Right atrium auricular region (tissue), 2 donors: Measurements from ENCODE around the gene PRUNE1. TPM values are rescaled to one million over a fixed set of nuclear protein-coding genes. Genes with fewer than 3 reads are reported as not detected.

ENCODE experiments used
- DNase-seq: peaks from one replicate; pipeline ENCODE4 v3.0.0-alpha.2; 2019; ENCODE audit warnings: low spot score
- H3K27ac ChIP-seq, 2 donors: fragments of 200-600 bp; sonication (generic); 1 replicate in 1 of 2; 2 replicates in 1 of 2; pipeline ENCODE4 v1.5.1; 2016 to 2019
- H3K27me3 ChIP-seq, 2 donors: fragments of 200-600 bp; sonication (generic); one replicate each; pipeline versions ENCODE4 v1.5.1 to v1.6.0; 2017 to 2019
- H3K36me3 ChIP-seq: fragments of 200-600 bp; sonication (generic); one replicate; pipeline ENCODE4 v1.5.1; 2016
- H3K4me1 ChIP-seq, 2 donors: fragments of 200-600 bp; sonication (generic); one replicate each; pipeline versions ENCODE4 v1.5.1 to v1.6.0; 2017 to 2019
- H3K4me3 ChIP-seq, 2 donors: fragments of 200-600 bp; sonication (generic); 1 replicate in 1 of 2; 2 replicates in 1 of 2; pipeline ENCODE4 v1.5.1; 2017 to 2019; ENCODE audit warnings: mild to moderate bottlenecking in 1 of 2, moderate library complexity in 1 of 2
- H3K9me3 ChIP-seq, 2 donors: fragments of 200-600 bp; sonication (generic); one replicate each; pipeline ENCODE4 v1.5.1; 2019
- CTCF ChIP-seq, 2 donors: fragments of 200-600 bp; sonication (generic); IDR thresholded peaks; one replicate each; pipeline ENCODE4 v1.5.1; 2019; ENCODE audit warnings: antibody characterized with exemption in 2 of 2
- total RNA-seq, 2 donors: library from RNA; depleted of rRNA; stranded (reverse); fragments of >200 nt; gene quantifications; one replicate each; pipeline ENCODE4 v1.1.0, GENCODE V29; 2016

Gene PRUNE1
- total RNA-seq, 2 donors from 2014 or later, result 52.0 to 68.4 TPM

GRCh38 chr1:151003180-151003579 is 5.1 kb upstream of the PRUNE1 start:
- Histone ChIP-seq H3K36me3 (peaks cover 46% of the 10 kb centered on the region), H3K4me1 (peaks cover 0 to 56% of the 10 kb centered on the region in 2 donors), H3K4me3 (peak overlapping the region; percentile 7 to 20), H3K27me3 (no peaks in the 10 kb centered on the region), H3K27ac (peak overlapping the region in 1 of 2 donors; percentile 25), H3K9me3 (no peaks in the 10 kb centered on the region)
- no peak for DNase-seq
- no peak for TF ChIP-seq CTCF (IDR thresholded peaks at IDR 0.05)

- H3K27me3 ChIP-seq, result no peaks in the 10 kb centered on the region
- peaks cover 0 to 71% of the 10 kb centered on the region in 2 donors for H3K4me1 ChIP-seq
- peak overlapping the region; percentile 59 for H3K4me3 ChIP-seq
- peak overlapping the region; percentile 96 for H3K27ac ChIP-seq
- peaks cover 20% of the 10 kb centered on the region for H3K36me3 ChIP-seq
- no peak for TF ChIP-seq CTCF (IDR thresholded peaks at IDR 0.05)
- H3K9me3 ChIP-seq, result no peaks in the 10 kb centered on the region
- no peak for DNase-seq
Measured at GRCh38 chr1:151005729-151006319, 2.4 kb upstream of the PRUNE1 start.

GRCh38 chr1:151006327-151007052 is 1.8 kb upstream of the PRUNE1 start, which contains the start of gene MINDY1:
Gene MINDY1 (minus strand): TSS chr1:151006902. CDS start chr1:151002617, 4,285 bp downstream.
- peak in 1 of 2 donors; percentile 57 for TF ChIP-seq CTCF (IDR thresholded peaks at IDR 0.05)
- peaks cover 13% of the 10 kb centered on the region for H3K36me3 ChIP-seq
- peak; percentile 78 for DNase-seq
- peak within 1 kb of the TSS; percentile 96 for H3K27ac ChIP-seq
- H3K4me3 ChIP-seq, result peak within 1 kb of the TSS; percentile 59 to 76
- H3K9me3 ChIP-seq, result no peaks in the 10 kb centered on the region
- H3K4me1 ChIP-seq, result peaks cover 0 to 76% of the 10 kb centered on the region in 2 donors
- no peaks in the 10 kb centered on the region for H3K27me3 ChIP-seq

GRCh38 chr1:151007853-151008243 is 401 bp upstream of the PRUNE1 start:
- DNase-seq, result no peak
- peak overlapping the region; percentile 96 for H3K27ac ChIP-seq
- no peaks in the 10 kb centered on the region for H3K27me3 ChIP-seq
- no peak for TF ChIP-seq CTCF (IDR thresholded peaks at IDR 0.05)
- H3K9me3 ChIP-seq, result no peaks in the 10 kb centered on the region
- no peaks in the 10 kb centered on the region for H3K36me3 ChIP-seq
- H3K4me3 ChIP-seq, result peak overlapping the region; percentile 71 to 76
- H3K4me1 ChIP-seq, result peaks cover 0 to 78% of the 10 kb centered on the region in 2 donors

GRCh38 chr1:151009206-151009587 is 948 bp downstream of the PRUNE1 start:
- Histone ChIP-seq H3K27me3 (no peaks in the 10 kb centered on the region), H3K4me1 (peaks cover 0 to 78% of the 10 kb centered on the region in 2 donors), H3K36me3 (no peaks in the 10 kb centered on the region), H3K4me3 (peak overlapping the region; percentile 71 to 76), H3K27ac (peak overlapping the region; percentile 96), H3K9me3 (no peaks in the 10 kb centered on the region)
- no peak for TF ChIP-seq CTCF (IDR thresholded peaks at IDR 0.05)
- DNase-seq, result no peak
